GM12878 (cell line): ENCODE data around the gene MAPT. TPM values are rescaled to one million over a fixed set of nuclear protein-coding genes. Genes with fewer than 3 reads are reported as not detected.

Source experiments
- ATAC-seq: fragments of 200-7000 bp; cut with Tn5 transposase; 3 replicates; pipeline ENCODE4 v1.9.1; 2020; ENCODE audit warnings: mild to moderate bottlenecking, moderate library complexity
- BruUV-seq: library from RNA; stranded (reverse); fragments of 400-500 nt; replicated peaks from 2 replicates; lab custom pipeline; 2021; lab: Mats Ljungman, UMichigan
- CTCF ChIA-PET: fragments of 300-600 bp; sonication (Branson Sonifier 250); formaldehyde crosslinking; extraction: SDS; loops from one replicate; lab custom pipeline; 2021; ENCODE audit warnings: inconsistent platforms; lab: Yijun Ruan, JAX
- POLR2A ChIA-PET: fragments of 350-600 bp; formaldehyde crosslinking; extraction: SDS; loops from one replicate; lab custom pipeline; 2021; ENCODE audit warnings: inconsistent platforms; lab: Charles Lee
- RAD21 ChIA-PET: fragments of 300-600 bp; sonication (Branson Sonifier 250); formaldehyde crosslinking; loops from one replicate; lab custom pipeline; 2023; ENCODE audit warnings: antibody characterized with exemption; ENCODE audit not compliant: unreplicated experiment; lab: Charles Lee
- SMC1A ChIA-PET: fragments of 300-600 bp; sonication (Branson Sonifier 250); formaldehyde crosslinking; loops from one replicate; lab custom pipeline; 2023; ENCODE audit not compliant: unreplicated experiment, uncharacterized antibody; lab: Charles Lee
- DNase-seq: peaks from one replicate; pipeline ENCODE4 v3.0.0-alpha.2; 2011; ENCODE audit warnings: low read depth, low spot score
- FAIRE-seq: peaks from 3 replicates; lab custom pipeline; 2011; peaks lifted over from hg19 to GRCh38; lab: Jason Lieb, UNC
- H2AFZ ChIP-seq: 2 replicates; pipeline ENCODE4 v1.6.0; 2011; ENCODE audit warnings: low read depth, low read length, control low read depth; ENCODE audit not compliant: control insufficient read depth
- H3K27ac ChIP-seq: 2 replicates; pipeline ENCODE4 v1.5.1; 2011; ENCODE audit warnings: control low read depth; ENCODE audit not compliant: control insufficient read depth, insufficient read depth
- H3K27me3 ChIP-seq, 2 experiments: replicated peaks in 1 of 2; 2 replicates each; pipeline versions ENCODE4 v1.6.0 to v1.6.1; 2011; ENCODE audit warnings: low read length in 1 of 2; ENCODE audit not compliant: control insufficient read depth in 2 of 2, insufficient read depth in 2 of 2
- H3K36me3 ChIP-seq, 2 experiments: 2 replicates each; pipeline ENCODE4 v1.5.1; 2011; ENCODE audit warnings: low read length in 1 of 2; ENCODE audit not compliant: control insufficient read depth in 2 of 2, insufficient read depth in 2 of 2
- H3K4me1 ChIP-seq: 2 replicates; pipeline ENCODE4 v1.6.1; 2011; ENCODE audit warnings: mild to moderate bottlenecking, low read length, moderate library complexity, mixed read lengths; ENCODE audit not compliant: control insufficient read depth, insufficient read depth
- H3K4me2 ChIP-seq: 2 replicates; pipeline ENCODE4 v1.6.0; 2011; ENCODE audit warnings: control low read depth; ENCODE audit not compliant: control insufficient read depth, insufficient read depth
- H3K4me3 ChIP-seq: fragments of 200-600 bp; sonication (generic); 2 replicates; pipeline ENCODE4 v1.5.1; 2016
- H3K79me2 ChIP-seq: 2 replicates; pipeline ENCODE4 v1.6.0; 2011; ENCODE audit warnings: low read length; ENCODE audit not compliant: control insufficient read depth, insufficient read depth
- H3K9ac ChIP-seq: 2 replicates; pipeline ENCODE4 v1.8.0; 2011; ENCODE audit warnings: low read length, control low read depth, mixed read lengths; ENCODE audit not compliant: control insufficient read depth, insufficient read depth
- H3K9me3 ChIP-seq: replicated peaks from 3 replicates; pipeline ENCODE4 v1.5.1; 2011; ENCODE audit warnings: mild to moderate bottlenecking, low read length; ENCODE audit not compliant: control insufficient read depth, insufficient read depth
- H4K20me1 ChIP-seq: 2 replicates; pipeline ENCODE4 v1.6.0; 2011; ENCODE audit not compliant: control insufficient read depth, insufficient read depth
- BCL3 ChIP-seq: IDR thresholded peaks from 2 replicates; pipeline ENCODE4 v1.6.1; 2011; ENCODE audit warnings: borderline replicate concordance, low read depth, mild to moderate bottlenecking, moderate library complexity, low read length; ENCODE audit not compliant: insufficient read depth, poor library complexity, severe bottlenecking
- DPF2 ChIP-seq: fragments of 450-650 bp; IDR thresholded peaks from 2 replicates; pipeline ENCODE4 v1.6.1; 2017; ENCODE audit warnings: mild to moderate bottlenecking
- E2F8 ChIP-seq: fragments of 450-650 bp; IDR thresholded peaks from 2 replicates; pipeline ENCODE4 v1.6.1; 2018; ENCODE audit warnings: mild to moderate bottlenecking, low read depth, moderate library complexity; ENCODE audit not compliant: partially characterized antibody
- EED ChIP-seq: sonication (generic); IDR thresholded peaks from 2 replicates; pipeline ENCODE4 v1.6.1; 2016; ENCODE audit warnings: antibody characterized with exemption, low read depth
- EZH2 ChIP-seq: IDR thresholded peaks from 2 replicates; pipeline ENCODE4 v1.6.1; 2012; ENCODE audit warnings: low read depth, mild to moderate bottlenecking, control low read depth, inconsistent platforms, low read length, borderline replicate concordance; ENCODE audit not compliant: control insufficient read depth
- IRF5 ChIP-seq: fragments of 450-650 bp; IDR thresholded peaks from 2 replicates; pipeline ENCODE4 v1.6.1; 2017; ENCODE audit warnings: borderline replicate concordance
- MYC ChIP-seq: IDR thresholded peaks from 2 replicates; pipeline ENCODE4 v1.6.1; 2011; ENCODE audit warnings: mild to moderate bottlenecking, low read length, moderate library complexity, inconsistent platforms; ENCODE audit not compliant: insufficient read depth, insufficient replicate concordance, insufficient read length, severe bottlenecking
- NFXL1 ChIP-seq: fragments of 450-650 bp; IDR thresholded peaks from 2 replicates; pipeline ENCODE4 v1.6.1; 2017; ENCODE audit warnings: antibody characterized with exemption, mild to moderate bottlenecking, borderline replicate concordance
- NFYA ChIP-seq: IDR thresholded peaks from 2 replicates; pipeline ENCODE4 v1.6.1; 2011; ENCODE audit warnings: low read depth, mild to moderate bottlenecking, low read length, improper control_type of control experiment, borderline replicate concordance
- SUZ12 ChIP-seq: fragments of 200-600 bp; sonication (generic); IDR thresholded peaks from one replicate; pipeline ENCODE4 v1.6.1; 2018; ENCODE audit warnings: antibody characterized with exemption, mild to moderate bottlenecking; ENCODE audit not compliant: unreplicated experiment
- ZBED1 ChIP-seq: IDR thresholded peaks from 2 replicates; pipeline ENCODE4 v1.6.1; 2016; ENCODE audit warnings: borderline replicate concordance
- WGBS: methylation state at CpG from one replicate; pipeline ENCODE4 v1.1.6; 2016; ENCODE audit warnings: low lambda C conversion rate; ENCODE audit not compliant: insufficient replicate concordance, insufficient coverage; ENCODE audit errors: missing lambda C conversion rate; 5-methylcytosine and 5-hydroxymethylcytosine counted together
- in situ Hi-C: fragments of 300-500 bp; cut with MboI; formaldehyde crosslinking; loops from 9 replicates; pipeline ENCODE4 v1.14.3; 2018; ENCODE audit warnings: mixed read lengths
- intact Hi-C: fragments of 100-400 bp; cut with micrococcal nuclease; formaldehyde crosslinking; loops from one replicate; pipeline ENCODE4 v1.14.2; 2022; ENCODE audit not compliant: unreplicated experiment
- polyA plus RNA-seq, 11 experiments: library from polyadenylated mRNA; depleted of rRNA in 4 of 11; unstranded in 6 of 11; stranded (reverse) in 5 of 11; fragments of >200 nt; fragmentation: Nextera tagmentation in 4 of 11; fragmentation: Illumina TruSeq in 1 of 11; extraction: Ambion mirVana in 4 of 11; extraction: Trizol in 1 of 11; gene quantifications; 1 replicate in 1 of 11; 2 replicates in 10 of 11; pipeline versions ENCODE4 v1.2.1 to v1.2.3, GENCODE V29; 2011 to 2016; ENCODE audit warnings: inconsistent platforms in 2 of 11, missing spikeins in 2 of 11, low read depth in 1 of 11
- total RNA-seq, 4 experiments: library from RNA; depleted of rRNA in 3 of 4; stranded (reverse); fragments of >200 nt in 3 of 4; fragmentation: Illumina TruSeq in 1 of 4; extraction: Trizol in 1 of 4; gene quantifications; 2 replicates each; pipeline versions ENCODE4 v1.2.1 to v1.2.3, GENCODE V29; 2013 to 2021

The MAPT gene
- total and polyA plus RNA-seq, 10 of the 15 experiments (the other 5 are each of a cell fraction or from before 2014, with no cell fraction given) = under 0.01 to 0.05 (median 0.03) TPM; not detected in 7

- ATAC-seq (no peak), DNase-seq (no peak), FAIRE-seq (no peak)
- ChIA-PET CTCF (no interaction called here), POLR2A (no interaction called here), SMC1A (no interaction called here), RAD21 (no interaction called here)
- Histone ChIP-seq H3K36me3 (no peaks in the 10 kb centered on the region), H3K4me2 (no peak overlapping the region), H3K9ac (no peak overlapping the region), H3K4me1 (no peaks in the 10 kb centered on the region), H4K20me1 (no peaks in the 10 kb centered on the region), H3K27me3 (peaks cover 0 to 2% of the 10 kb centered on the region in 2 experiments; a peak in 1 of 4 replicates), H3K9me3 (no peaks in the 10 kb centered on the region; the same call in 2 of the 3 replicates), H3K79me2 (no peaks in the 10 kb centered on the region), H2AFZ (no peak overlapping the region), H3K4me3 (no peak overlapping the region), H3K27ac (no peak overlapping the region)
- no TSS peak for BruUV-seq
- no peak for TF ChIP-seq DPF2
- no peak for TF ChIP-seq BCL3
- TF ChIP-seq NFXL1 = no peak
- TF ChIP-seq MYC = no peak
- no peak for TF ChIP-seq E2F8
- TF ChIP-seq EZH2 = no peak
- no peak for TF ChIP-seq IRF5
- TF ChIP-seq NFYA = no peak
- TF ChIP-seq EED = no peak
- no peak for TF ChIP-seq SUZ12
- TF ChIP-seq ZBED1 = no peak
- 40% methylated on average over 3 of the region's 3 CpGs for WGBS
- in situ Hi-C loops = no loop called here
- intact Hi-C loops = no loop called here
Observed at GRCh38 chr17:45876539-45876938, 17.8 kb upstream of the MAPT start.
